Amniotic stem cell (primary cell): ENCODE results near the gene COQ10A.

Experiments
- DNase-seq: peaks from one replicate; lab custom pipeline; 2025; lab: John Stamatoyannopoulos, UW

Gene COQ10A

DNA sequence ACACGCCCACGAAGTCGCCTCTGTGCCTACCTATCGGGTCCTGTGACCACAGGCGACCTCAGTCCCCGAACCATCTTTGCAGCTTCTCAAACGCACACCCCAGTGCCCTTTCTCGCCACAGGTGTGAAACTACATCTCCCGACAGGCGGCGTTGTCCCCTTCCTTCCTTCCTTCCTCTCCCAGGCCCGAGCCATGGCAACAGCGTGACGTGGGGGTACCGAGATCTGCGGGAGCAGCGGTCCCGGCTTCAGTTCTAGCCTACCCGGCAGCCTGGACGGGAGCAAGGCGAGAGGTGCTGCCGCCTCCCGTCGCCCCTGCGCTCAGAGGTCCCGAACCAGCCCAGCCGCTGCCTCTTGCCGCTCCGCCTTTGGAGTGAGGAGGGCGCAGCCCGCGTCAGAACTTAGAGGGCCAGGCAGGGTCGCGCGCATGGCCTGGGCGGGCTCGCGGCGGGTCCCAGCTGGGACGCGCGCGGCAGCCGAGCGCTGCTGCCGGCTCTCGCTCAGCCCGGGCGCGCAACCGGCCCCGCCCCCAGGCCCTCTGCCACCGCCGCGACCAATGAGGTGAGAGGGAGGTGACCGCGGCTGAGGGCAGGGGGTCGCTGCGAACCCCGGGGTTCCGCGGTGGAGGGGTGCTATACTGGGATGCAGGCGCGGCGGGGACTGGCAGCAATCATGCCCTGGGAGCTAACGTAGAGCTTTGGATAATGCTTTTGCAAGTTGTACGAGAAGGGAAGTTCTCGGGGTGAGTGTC lies at the start of gene COQ10A:
Gene COQ10A (plus strand): TSS at position 250 of the 750 bp plus-strand sequence. CDS start 177 bp downstream, at position 427.
- peak; percentile 92 for DNase-seq

DNA sequence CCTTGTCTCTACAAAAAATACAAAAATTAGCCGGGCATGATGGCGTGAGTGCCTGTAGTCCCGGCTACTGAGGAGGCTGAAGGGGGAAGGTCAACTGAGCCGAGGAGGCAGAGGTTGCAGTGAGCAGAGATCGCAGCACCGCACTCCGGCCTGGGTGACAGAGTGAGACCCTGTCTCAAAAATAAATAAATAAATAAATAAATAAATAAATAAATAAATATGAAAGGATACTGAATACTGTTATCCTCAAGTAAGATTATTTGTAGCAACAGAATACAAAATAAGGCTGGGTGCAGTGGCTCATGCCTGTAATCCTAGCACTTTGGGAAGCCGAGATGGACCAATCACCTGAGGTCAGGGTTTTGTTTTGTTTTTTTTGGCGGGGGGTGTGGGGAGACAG lies 46.9 kb upstream of the COQ10A start:
- DNase-seq = no peak

DNA sequence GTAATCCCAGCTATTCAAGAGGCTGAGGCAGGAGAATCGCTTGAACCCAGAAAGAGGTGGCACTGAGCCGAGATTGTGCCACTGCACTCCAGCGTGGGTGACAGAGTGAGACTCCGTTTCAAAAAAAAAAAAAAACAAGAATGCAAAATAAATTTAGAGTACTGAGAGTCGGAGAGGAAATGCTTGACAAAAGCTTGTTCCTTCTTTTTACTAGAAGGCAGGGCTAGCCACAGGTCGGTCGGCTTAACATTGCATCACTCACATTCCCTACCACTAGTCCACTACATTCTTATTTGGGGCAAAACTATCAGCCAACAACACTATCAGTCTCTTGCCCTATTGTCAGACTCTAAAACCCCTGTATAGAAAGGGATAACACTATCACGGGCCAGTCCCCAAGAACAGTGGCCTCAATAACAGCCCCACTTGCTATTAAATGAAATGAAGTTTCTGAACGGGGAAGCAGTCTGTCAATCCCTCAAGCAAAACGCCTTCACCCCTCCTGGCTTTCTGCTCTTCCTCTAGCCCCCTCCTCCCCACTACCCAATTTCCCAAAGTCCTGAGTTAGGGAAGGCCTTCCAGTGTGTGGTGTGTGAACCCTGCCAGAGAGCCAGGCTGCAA lies 46.0 kb upstream of the COQ10A start:
- DNase-seq = no peak

DNA sequence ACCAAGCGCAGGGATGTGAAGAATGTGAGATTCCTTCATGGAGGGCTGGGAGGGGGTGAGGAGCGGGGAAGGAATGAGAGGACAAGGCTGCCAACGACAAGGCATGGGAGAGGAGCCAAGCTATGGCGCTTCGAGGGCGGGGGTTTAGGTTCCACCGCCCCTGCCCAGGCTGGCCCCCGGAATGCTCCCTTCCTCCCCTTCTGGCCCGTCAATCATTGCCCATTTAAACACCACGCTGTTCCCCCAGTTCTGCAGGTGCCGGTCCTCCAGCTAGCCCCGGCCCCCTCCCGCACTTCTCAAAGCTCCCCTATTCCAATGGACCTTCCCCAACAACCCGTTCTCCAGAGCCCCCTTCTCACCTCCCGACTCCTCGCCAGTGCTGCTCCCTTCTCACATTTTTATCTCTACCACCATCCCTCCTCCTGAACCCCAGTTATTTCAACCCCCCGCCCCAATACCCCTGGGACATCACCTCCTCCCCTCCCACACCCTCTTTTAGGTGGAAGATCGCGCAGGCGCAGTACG lies 45.4 kb upstream of the COQ10A start:
- DNase-seq = peak; percentile 52

DNA sequence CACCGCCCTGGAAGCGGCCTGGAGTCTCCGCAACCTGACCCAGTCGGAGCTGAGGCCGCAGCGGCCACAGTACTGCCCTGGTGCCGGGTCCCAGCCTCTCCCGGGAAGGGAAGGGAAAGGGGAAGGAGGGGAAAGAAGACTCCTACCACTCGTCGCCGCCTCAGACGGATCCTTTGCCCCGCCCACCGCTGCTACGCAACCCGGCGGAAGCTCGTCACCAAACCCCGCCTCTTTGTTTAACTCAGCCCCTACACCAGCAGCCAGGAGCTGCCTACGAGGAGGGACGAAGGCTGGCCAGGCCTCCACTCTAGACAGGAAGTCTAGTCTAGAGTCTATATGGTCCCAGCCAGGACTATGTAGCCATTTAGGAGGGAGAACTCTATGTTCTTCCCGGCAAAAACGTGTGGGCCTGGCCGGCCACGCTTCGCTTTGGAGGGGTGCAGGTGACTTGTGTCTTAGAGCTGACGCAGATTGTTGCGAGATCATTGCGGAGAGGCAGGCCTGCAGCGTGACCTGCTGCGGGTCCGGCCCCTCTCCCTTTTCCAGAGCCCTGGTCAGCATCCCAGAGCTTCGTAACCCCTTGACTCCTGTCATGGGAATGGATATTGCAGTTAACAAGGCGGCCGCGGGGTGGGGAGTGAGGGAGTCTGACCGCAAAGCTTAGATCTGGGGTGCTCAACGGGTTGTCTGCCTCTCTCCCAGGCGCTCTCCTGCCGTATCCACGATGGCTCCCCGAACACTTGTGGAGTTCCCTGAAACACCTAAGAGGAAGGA lies 44.8 kb upstream of the COQ10A start, which contains the start of gene RNF41:
Gene RNF41 (minus strand): TSS at position 166 of the 774 bp plus-strand sequence. CDS start 7,875 bp downstream, outside the sequence.
- DNase-seq = peak; percentile 89

DNA sequence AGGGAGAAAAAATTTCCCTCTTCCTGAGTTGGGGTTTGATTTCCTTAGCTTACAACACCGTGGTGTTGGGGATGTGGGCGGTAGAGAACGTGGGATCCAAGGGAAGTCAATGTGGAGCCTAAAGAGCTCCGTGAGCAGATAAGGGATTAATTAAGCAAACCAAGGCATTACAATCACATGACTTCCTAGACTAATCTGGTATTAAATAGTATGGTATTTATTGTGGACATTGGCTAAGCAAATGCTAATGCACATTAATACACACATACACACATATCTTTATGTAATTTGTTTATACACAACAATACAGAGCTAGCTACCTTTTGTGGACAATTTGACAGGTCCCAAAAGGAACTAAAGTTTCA lies 44.2 kb upstream of the COQ10A start:
- DNase-seq = no peak

DNA sequence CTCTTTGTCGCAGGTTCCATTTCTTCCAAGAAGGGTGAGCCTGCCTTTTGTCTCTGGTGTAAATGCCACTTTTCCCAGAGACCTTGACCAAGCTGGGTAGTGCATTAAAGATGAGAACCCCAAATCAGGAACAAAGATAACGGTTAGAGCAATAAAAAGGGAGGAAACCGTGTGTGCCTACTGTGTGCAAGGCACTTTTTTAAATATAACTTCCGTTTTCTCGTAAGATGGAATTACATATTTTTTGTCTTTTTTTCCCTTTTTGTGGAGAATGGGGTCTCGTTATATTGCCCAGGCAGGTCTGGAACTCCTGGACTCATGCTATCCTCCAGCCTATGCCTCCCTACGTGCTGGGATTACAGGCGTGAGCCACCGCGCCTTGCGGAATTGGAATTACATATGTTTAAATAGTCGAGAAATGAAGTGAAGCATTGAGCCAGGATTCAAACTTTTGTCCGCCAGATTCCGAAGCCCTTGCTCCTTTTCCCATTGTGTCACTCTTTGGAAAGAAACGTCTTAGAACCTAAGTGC lies 43.1 kb upstream of the COQ10A start:
- no peak for DNase-seq

DNA sequence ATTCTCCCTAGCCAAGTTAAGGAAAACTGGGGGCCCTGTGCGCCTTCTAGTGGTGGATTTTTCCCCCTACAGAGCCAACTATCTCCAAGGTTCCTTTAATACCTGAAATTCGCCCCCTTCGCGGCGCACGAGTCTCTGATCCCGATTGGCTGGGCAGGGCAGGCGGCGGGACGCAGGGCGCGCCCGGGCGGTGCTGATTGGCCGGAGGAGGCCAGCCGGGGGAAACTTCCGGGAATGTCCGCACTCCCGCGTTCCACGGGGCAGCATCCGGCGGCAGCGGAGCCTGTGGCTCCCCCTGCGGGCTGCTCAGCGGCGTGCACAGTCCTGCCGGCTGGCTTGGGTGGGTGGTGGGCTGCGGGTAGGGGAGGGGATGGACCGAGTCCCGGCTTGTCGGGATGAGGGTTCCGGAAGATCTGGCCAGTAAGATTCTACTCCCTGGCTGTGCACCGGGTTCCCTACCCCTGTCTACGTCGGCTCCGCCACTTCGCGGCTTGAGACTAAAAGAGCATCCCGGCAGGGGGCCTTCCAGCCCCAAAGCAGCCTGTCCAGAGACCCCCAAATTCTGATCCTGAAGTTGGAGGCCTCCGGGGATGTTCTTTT lies 42.5 kb upstream of the COQ10A start, which contains the start of gene NABP2:
Gene NABP2 (plus strand): TSS at position 241 of the 600 bp plus-strand sequence. CDS start 515 bp downstream, outside the sequence.
- peak; percentile 97 for DNase-seq

DNA sequence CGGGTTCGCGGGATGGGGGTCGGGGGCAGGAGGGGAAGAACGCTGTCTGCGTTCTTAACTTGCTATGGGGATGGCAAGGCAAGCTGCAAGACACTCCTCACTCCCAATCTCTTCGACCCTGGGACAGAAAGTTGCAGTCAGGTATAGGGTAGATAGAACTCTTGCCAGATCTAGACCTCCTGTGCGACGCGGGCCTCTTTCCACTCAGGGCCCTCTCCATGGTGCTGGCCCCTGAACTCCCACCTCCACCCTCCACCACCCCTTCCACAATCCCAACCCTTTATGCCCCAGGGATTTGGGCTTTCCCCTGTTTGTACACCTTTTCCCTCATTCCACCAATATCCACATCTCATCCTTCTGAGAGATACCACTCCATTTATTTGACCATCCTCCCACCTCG lies 41.8 kb upstream of the COQ10A start:
- DNase-seq = no peak

DNA sequence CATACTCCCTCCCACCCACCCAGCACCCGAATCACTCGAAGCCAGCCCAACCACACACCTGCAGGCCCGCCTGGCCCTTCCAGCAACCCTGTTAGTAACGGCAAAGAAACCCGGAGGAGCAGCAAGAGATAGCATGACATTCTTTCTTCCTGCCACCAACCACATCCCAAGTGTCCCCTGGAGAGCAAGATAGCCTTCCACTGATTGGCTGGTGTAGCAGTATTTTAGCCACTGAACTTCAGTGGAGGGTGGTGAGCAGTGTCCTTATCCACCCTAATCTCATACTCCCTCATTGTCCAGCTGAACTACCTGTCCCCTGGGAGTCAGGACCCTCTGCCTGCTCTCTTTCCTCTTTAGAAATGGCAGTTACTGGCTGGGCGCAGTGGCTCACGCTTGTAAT lies 37.7 kb upstream of the COQ10A start:
- DNase-seq = no peak

DNA sequence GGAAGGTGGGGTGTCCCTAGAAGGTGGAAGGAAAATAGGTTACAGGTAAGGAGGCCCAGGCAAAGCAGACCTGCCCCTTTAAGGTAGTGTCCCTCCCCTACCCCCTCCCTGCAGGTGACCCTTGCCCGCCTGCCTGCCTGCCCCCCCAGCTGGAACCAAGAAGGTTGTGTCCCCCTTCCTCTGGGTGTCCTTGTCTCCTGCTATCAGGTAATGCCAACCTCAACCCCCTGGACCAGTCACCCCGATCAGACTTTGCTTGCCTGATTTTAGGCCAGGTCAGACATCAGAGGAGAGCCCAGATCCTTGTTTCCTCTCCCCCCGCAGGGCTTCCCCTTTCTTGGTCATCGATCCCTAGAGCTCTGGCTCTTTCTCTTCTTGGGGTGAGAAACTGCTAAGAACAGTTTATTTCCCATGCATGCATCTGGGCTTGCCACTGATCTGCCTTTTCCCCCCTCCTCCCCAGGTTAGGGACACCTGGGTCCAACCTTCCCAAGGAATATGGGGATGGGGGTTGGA lies 36.8 kb upstream of the COQ10A start, which contains the start of gene SLC39A5:
Gene SLC39A5 (plus strand): TSS at position 136 of the 516 bp plus-strand sequence. CDS start 1,224 bp downstream, outside the sequence.
- DNase-seq = no peak

DNA sequence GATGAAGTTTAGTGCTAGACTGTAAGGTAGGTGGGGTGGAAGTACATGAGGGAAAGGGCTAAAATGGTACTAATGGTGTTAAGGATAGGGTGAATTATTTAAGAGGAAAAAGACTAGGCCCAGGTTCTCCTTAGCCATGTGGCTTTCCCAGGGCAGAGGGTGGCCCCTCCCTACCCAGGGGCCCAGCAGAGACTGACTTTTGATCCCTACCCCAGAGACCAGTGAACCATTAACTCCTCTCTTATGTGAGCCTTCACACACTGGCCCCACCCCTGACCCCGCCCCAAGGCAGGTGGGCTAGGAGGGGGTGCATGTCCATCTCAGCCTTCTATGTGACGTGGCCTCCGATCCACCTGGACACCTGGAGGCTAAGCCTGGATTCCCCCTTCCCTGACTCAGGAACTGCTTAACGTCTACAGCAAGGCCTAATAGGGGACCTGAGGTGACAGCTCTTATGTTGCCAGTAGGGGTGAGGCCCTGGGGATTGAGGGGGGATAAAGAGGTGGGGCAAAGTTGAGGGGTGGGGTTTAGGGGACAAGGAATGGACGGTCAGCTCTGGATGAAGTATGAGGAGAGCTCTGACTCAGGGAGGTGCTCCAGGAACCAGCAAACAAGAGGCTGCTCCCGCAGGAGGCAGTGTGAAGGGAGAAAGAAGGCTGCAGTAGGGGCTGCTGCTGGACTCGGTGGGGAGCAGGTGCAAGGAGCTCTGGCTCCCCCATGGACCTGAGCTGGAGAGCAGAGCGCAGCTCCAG lies 36.1 kb upstream of the COQ10A start:
- no peak for DNase-seq

DNA sequence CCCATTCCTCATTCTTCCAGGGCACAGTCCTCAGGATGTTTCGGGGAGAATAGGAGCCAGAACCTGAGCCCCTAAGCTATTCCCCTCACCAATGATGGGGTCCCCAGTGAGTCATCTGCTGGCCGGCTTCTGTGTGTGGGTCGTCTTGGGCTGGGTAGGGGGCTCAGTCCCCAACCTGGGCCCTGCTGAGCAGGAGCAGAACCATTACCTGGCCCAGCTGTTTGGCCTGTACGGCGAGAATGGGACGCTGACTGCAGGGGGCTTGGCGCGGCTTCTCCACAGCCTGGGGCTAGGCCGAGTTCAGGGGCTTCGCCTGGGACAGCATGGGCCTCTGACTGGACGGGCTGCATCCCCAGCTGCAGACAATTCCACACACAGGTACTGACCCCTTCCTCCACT lies 35.6 kb upstream of the COQ10A start:
- no peak for DNase-seq

DNA sequence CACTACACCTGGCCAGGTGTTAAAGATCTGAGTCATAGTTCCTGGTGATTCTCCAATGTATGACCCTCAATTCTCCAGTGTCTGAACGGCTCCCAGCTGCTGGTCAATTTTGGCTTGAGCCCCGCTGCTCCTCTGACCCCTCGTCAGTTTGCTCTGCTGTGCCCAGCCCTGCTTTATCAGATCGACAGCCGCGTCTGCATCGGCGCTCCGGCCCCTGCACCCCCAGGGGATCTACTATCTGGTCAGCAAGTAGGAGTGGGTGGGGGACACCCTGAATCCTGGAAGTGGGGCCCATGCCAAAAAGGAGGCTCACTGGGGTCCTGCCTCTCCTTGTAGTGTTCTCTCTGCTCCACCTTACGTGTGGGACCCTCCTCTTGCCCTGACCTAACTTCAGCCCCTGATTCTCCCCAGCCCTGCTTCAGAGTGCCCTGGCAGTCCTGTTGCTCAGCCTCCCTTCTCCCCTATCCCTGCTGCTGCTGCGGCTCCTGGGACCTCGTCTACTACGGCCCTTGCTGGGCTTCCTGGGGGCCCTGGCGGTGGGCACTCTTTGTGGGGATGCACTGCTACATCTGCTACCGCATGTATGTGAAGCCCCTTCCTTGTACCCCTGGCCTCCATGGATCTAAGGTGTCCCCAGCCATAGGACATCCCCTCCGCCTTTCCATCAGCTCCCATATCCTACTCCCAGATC lies 31.9 kb upstream of the COQ10A start:
- no peak for DNase-seq

DNA sequence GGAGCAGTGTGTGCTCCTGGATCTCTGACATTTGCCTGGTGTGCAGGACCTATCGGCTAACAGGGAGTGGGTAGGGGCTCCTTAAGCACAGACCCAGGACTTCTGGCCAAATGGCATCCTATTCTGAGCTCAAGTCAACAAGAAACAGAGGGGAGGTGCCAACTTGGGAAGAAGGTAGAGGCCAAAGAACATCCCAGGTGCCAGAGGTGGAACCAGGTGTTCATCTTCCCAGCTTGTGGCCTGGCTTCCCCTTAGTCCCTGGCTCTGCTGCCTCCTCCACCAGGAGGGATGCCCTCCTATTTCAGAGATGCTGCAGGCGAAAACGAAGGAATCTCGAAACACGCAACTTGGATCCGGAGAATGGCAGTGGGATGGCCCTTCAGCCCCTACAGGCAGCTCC lies 30.7 kb upstream of the COQ10A start:
- DNase-seq = no peak

DNA sequence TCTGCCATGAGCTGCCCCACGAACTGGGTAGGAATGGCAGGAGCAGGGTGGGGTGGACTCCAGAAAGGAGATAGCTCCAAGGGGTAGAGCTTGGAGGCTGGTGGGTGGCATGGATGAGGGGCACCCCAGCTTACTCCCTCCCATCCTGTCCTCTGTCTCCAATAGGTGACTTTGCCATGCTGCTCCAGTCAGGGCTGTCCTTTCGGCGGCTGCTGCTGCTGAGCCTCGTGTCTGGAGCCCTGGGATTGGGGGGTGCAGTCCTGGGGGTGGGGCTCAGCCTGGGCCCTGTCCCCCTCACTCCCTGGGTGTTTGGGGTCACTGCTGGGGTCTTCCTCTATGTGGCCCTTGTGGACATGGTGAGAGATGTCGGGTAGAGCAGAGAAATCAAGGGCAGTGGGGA lies 29.8 kb upstream of the COQ10A start:
- DNase-seq = no peak

DNA sequence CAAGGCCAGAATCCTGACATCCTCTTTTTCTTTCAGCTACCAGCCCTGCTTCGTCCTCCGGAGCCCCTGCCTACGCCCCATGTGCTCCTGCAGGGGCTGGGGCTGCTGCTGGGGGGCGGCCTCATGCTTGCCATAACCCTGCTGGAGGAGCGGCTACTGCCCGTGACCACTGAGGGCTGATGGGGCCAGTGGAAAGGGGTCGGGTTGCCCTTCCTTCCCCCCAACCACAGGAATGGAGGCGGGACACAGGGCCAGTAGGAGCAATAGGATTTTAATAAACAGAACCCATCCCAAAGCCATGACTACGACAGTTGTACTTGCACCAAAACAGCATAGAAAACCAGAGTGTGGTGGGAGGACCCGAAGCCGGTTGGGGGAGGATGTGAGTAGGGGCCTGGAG lies 29.2 kb upstream of the COQ10A start:
- no peak for DNase-seq

DNA sequence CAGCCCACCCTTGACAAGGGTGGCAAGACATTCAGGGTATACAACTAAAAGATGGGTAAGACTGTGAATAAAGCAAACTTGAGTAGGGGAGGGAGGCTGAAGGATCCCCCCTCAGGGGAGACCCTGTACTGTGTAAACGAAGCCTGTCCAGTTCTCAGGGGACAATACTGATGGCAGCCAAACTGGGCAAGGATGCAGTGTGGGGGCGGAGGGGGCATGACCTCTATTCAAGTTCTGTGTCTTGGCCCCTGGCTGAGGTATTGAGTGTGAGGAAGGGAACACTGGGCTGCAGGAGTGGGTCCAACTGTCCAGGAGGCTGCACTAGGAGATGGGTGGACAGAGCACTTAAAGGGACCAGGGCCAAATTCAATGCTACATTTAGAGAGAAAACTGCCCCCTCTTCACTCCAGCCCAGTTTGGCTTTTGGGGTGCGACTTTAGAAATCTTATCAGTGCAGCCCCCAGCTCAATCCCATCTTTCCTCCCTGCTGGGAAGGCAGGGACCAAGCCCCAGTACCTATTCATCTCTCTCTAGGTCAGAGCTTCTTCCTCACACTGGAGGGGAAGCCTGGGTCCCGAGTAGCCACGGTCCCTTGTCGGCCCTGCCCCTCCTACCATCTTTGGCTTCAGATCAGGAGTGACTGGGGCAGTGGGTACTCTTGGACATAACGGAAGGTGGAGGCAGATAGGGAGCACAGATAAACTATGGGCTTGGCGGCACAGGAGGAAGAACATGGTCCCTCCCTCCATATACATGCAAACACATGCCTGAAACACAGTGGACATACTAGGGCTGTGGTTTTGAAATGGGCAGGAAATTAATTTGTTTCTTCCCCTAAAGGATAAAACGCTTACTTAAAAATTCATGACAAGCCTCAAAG lies 25.1 kb upstream of the COQ10A start:
- no peak for DNase-seq

DNA sequence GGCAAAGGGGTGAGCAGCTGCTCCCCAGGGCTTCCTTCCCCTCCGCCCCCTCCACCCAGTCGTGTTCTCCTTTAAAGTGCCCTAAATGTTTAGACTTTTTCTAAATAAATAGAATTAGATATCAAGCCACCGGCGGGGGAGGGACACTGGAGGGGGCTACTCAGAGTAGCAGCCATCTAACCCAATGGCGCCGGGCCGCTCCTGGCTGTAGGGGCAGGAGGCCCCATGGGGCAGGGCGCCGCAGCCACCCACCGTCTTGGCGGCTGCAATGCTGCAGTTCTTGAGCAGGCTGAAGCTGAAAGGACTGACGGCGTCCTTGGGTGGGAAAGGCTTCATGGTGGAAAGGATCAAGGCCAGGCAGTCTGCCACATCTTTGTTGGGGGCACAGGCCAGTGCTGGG lies 23.8 kb upstream of the COQ10A start:
- DNase-seq = no peak
